Activated T-helper 2 cell treated with anti-CD3 and anti-CD28 coated beads, Interferon-gamma antibody, Interleukin-2, Interleukin-4, amounts not matched to agents 10 μg/mL and 5 μg/mL and 100 μg/mL, durations not matched to agents 14 hours and 24 hours and 36 hours (primary cell): ENCODE results near the gene ARSG. TPM values are rescaled to one million over a fixed set of nuclear protein-coding genes. Genes with fewer than 3 reads are reported as not detected.

ENCODE experiments used
- DNase-seq: peaks from one replicate; pipeline ENCODE4 v3.0.0; 2021; ENCODE audit warnings: low spot score
- H3K27ac Mint-ChIP-seq: one replicate; pipeline ENCODE4 v1.8.0; 2021; ENCODE audit warnings: mixed read lengths
- H3K27me3 Mint-ChIP-seq: one replicate; pipeline ENCODE4 v1.8.0; 2021; ENCODE audit warnings: low read depth, mixed read lengths
- H3K36me3 Mint-ChIP-seq: one replicate; pipeline ENCODE4 v1.8.0; 2021; ENCODE audit warnings: low read depth, mixed read lengths
- H3K4me1 Mint-ChIP-seq: one replicate; pipeline ENCODE4 v1.8.0; 2021; ENCODE audit warnings: low read depth, mixed read lengths
- H3K4me3 Mint-ChIP-seq: one replicate; pipeline ENCODE4 v1.8.0; 2021; ENCODE audit warnings: low read depth, mild to moderate bottlenecking, moderate library complexity, mixed read lengths
- H3K9me3 Mint-ChIP-seq: one replicate; pipeline ENCODE4 v1.8.0; 2021; ENCODE audit warnings: mixed read lengths
- intact Hi-C: fragments of 100-400 bp; cut with micrococcal nuclease; formaldehyde crosslinking; loops from one replicate; pipeline ENCODE4 v1.15.1; 2023
- total RNA-seq: library from RNA; stranded (reverse); gene quantifications from 2 replicates; pipeline ENCODE4 v1.2.3, GENCODE V29; 2022

Gene ARSG
- total RNA-seq, 1 donor from 2014 or later = 7.3 TPM

- intact Hi-C loops = no loop called here
- peaks cover 28% of the 10 kb centered on the region for H3K4me1 Mint-ChIP-seq
- DNase-seq = no peak
- no peaks in the 10 kb centered on the region for H3K27me3 Mint-ChIP-seq
- H3K4me3 Mint-ChIP-seq = no peak overlapping the region
- H3K9me3 Mint-ChIP-seq = peaks cover 4% of the 10 kb centered on the region
- H3K27ac Mint-ChIP-seq = no peak overlapping the region
- peaks cover 7% of the 10 kb centered on the region for H3K36me3 Mint-ChIP-seq
Observed at GRCh38 chr17:68317458-68317857, 26.2 kb downstream of the ARSG start.

DNA sequence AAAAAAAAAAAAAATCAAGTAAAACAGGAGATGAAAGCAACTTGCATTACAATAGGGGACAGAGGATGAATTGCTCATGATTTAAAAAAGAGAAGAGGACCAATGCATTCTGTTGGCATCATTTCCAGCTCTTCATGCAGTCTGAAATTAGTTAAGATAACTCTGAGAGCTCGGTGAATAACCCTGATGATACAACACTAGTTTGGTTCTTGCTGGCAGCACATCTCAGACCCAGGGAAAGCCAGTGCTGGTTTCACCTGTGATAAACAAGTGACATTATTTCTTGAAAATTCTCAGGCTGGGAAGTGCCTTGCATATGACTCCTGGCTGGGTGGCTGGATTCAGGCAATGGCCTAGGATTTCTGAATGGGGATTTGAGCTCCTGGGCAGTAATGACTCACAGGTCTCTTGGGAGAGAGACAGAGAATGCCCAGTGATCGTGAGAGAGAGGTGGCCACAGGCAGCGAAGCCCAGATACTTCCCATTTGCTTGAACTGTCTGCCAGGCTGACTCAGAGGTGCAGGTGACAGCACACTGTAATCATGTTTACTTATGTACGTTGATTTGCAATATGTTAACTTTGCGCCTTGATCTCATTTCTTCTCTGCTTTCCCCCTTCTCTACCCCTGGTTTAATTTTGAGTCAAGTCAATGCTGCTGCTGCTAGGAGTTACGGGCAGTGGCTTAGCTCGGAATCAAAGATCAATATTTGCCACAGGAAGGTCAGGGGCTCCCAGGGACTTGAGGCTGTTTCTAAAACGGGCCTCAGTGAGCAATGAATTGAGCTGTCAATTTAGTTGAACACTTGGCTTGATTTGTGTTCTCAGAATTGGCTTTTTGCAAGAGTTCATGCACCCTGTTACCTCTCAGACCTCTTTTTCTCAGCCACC is 27.1 kb downstream of the ARSG start:
- H3K4me1 Mint-ChIP-seq = peaks cover 24% of the 10 kb centered on the region
- no peak overlapping the region for H3K27ac Mint-ChIP-seq

DNA sequence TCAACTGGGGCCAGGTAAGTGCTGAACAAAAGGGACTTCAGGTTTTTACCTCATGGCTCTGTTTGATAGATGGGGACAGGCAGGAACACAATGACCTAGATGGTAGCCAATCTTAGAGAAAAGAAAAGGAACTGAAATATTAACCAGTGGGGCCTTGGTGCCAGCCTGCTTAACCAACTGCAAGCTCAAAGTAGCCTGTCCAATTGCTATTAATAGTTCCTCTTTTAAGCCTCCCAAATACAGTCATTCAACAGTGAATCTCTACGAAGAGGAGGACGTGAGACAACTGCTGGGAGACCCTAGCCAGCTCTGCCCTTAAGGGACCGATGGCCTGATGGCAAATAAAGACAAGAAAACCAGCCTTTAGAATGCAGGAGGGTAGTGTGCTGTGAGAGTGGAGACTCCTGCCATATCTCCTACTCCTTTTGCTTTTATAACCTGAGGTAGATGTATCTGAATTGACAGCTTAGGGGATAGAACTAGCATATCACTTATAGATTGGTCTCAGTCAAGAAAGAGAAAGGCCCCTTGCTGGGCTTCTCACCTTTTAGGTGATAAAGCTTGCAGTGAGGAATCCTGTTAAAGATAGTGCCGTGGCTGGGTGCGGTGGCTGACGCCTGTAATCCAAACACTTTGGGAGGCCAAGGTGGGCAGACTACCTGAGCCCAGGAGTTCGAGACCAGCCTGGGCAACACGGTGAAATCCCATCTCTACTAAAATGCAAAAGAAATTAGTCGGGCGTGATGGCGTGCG is 28.3 kb downstream of the ARSG start:
- no peaks in the 10 kb centered on the region for H3K27me3 Mint-ChIP-seq

More for the DNA sequence above, 27.1 kb downstream of the ARSG start:
- intact Hi-C loops = no loop called here
- Mint-ChIP-seq H3K36me3 (peaks cover 5% of the 10 kb centered on the region), H3K27me3 (no peaks in the 10 kb centered on the region), H3K4me3 (no peak overlapping the region), H3K9me3 (peaks cover 4% of the 10 kb centered on the region)
- DNase-seq = no peak

DNA sequence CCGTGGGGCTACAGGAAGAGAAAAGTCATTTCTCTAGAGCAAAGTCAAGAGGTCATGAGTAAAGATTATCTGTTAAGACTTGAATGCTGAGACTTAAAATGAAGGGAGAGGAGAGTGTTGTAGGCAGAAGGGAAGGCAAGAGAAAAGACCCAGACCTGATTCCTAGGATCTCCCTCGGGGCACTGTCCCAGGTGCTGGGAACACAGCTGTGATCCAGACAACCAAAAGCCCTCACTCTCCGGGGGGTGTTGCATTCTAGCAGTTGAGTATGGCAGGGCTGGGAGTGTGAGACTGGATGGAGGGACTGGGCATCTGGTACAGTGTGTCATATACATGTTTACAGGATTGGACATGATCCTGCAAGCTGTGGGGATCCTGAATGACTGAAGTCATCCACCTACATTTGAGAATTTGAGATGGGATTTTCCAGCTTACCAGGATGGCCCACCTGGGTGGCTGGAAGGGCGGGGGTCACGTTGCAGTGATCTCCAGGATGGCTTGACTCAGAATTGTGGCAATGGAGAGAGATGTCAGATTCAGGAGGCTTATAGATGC is 29.1 kb downstream of the ARSG start:
- no peak for DNase-seq
- Mint-ChIP-seq H3K27ac (no peak overlapping the region), H3K36me3 (peaks cover 5% of the 10 kb centered on the region), H3K9me3 (peaks cover 4% of the 10 kb centered on the region), H3K4me3 (no peak overlapping the region), H3K4me1 (peaks cover 19% of the 10 kb centered on the region), H3K27me3 (no peaks in the 10 kb centered on the region)
- intact Hi-C loops = no loop called here

More for the DNA sequence above, 28.3 kb downstream of the ARSG start:
- intact Hi-C loops = no loop called here
- no peak overlapping the region for H3K27ac Mint-ChIP-seq
- peaks cover 5% of the 10 kb centered on the region for H3K36me3 Mint-ChIP-seq
- peaks cover 4% of the 10 kb centered on the region for H3K9me3 Mint-ChIP-seq
- DNase-seq = no peak
- peaks cover 25% of the 10 kb centered on the region for H3K4me1 Mint-ChIP-seq
- no peak overlapping the region for H3K4me3 Mint-ChIP-seq

DNA sequence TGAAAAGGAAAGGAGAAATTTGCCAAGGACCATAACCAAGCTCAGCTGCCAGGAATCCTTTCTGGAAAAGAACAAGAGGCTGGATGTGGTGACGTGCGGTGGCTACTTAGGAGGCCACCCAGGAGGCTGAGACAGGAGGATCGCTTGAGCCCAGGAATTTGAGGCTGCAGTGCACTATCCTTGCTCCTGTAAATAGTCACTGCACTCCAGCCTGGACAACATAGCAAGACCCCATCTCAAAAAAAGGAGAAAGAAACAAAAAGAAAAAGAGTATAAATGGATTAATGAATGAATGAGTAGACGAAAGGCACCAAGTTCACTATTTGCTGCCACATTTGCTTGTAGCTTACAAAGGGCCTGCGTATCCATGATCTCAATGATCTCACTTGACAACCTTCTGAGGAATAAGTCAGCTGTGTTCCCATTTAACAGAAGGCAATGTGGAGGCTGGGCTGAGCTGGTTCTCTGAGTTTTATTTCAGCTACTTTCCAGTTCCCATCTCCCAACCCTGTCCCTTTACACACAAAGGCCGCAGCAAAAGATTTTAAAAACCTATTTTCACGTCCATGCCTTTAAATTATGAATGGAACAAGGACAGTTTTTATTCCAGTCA is 29.8 kb downstream of the ARSG start:
- intact Hi-C loops = no loop called here
- no peaks in the 10 kb centered on the region for H3K27me3 Mint-ChIP-seq
- no peak overlapping the region for H3K27ac Mint-ChIP-seq
- no peak overlapping the region for H3K4me3 Mint-ChIP-seq
- H3K9me3 Mint-ChIP-seq = peaks cover 3% of the 10 kb centered on the region
- H3K4me1 Mint-ChIP-seq = peaks cover 18% of the 10 kb centered on the region
- DNase-seq = no peak
- H3K36me3 Mint-ChIP-seq = peaks cover 3% of the 10 kb centered on the region

DNA sequence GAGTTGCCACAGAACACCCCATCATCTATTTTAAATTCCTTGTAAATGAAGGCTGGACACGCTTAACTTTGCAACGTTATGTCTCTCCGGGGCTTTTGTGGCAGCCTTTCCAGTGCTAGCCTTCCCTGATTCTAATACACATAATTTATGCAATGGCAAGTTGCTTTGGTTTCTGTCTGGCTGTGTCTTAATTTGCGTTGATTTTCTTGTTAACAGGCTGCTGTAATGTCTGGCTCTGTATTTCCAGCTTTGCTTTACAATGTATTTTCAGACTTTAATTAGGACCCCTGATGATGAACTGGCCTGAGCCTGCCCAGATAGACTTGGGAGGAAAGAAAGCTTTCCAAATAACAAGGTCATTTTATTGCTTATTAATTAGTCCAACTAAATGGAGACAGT is 30.3 kb downstream of the ARSG start:
- DNase-seq = no peak
- no peaks in the 10 kb centered on the region for H3K36me3 Mint-ChIP-seq
- H3K4me3 Mint-ChIP-seq = no peak overlapping the region
- no peak overlapping the region for H3K27ac Mint-ChIP-seq
- H3K4me1 Mint-ChIP-seq = peaks cover 18% of the 10 kb centered on the region
- no peaks in the 10 kb centered on the region for H3K9me3 Mint-ChIP-seq
- intact Hi-C loops = no loop called here
- no peaks in the 10 kb centered on the region for H3K27me3 Mint-ChIP-seq

DNA sequence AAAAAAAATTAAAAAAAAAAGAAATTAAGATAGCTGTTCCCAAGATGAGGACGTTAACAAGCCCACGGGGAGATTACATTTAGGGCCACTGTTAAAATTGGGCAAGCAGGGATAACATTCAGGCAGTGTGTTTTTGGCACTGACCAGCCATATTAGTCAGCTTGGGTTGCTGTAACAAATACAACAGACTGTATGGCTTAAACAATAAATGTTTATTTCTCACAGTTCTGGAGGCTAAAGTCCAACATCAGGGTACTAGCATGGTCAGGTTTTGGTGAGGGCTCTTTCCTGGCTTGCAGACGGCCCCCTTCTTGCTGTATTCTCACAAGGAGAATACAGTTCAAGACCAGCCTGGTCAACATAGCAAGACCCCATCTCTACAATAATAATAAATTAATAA is 31.3 kb downstream of the ARSG start:
- Mint-ChIP-seq H3K27me3 (no peaks in the 10 kb centered on the region), H3K36me3 (no peaks in the 10 kb centered on the region), H3K4me1 (peaks cover 17% of the 10 kb centered on the region), H3K27ac (no peak overlapping the region), H3K4me3 (no peak overlapping the region), H3K9me3 (no peaks in the 10 kb centered on the region)
- intact Hi-C loops = no loop called here
- DNase-seq = no peak

GRCh38 chr17:68324114-68324513 is 32.8 kb downstream of the ARSG start:
- intact Hi-C loops = no loop called here
- H3K4me3 Mint-ChIP-seq = no peak overlapping the region
- H3K27ac Mint-ChIP-seq = no peak overlapping the region
- no peak for DNase-seq
- H3K4me1 Mint-ChIP-seq = peaks cover 17% of the 10 kb centered on the region
- H3K36me3 Mint-ChIP-seq = no peaks in the 10 kb centered on the region
- no peaks in the 10 kb centered on the region for H3K9me3 Mint-ChIP-seq
- no peaks in the 10 kb centered on the region for H3K27me3 Mint-ChIP-seq

- peaks cover 17% of the 10 kb centered on the region for H3K4me1 Mint-ChIP-seq
- no peak overlapping the region for H3K27ac Mint-ChIP-seq
- H3K9me3 Mint-ChIP-seq = no peaks in the 10 kb centered on the region
- no peaks in the 10 kb centered on the region for H3K36me3 Mint-ChIP-seq
- H3K4me3 Mint-ChIP-seq = no peak overlapping the region
- intact Hi-C loops = no loop called here
- no peaks in the 10 kb centered on the region for H3K27me3 Mint-ChIP-seq
- no peak for DNase-seq
Observed at GRCh38 chr17:68324654-68325336, 33.5 kb downstream of the ARSG start.

DNA sequence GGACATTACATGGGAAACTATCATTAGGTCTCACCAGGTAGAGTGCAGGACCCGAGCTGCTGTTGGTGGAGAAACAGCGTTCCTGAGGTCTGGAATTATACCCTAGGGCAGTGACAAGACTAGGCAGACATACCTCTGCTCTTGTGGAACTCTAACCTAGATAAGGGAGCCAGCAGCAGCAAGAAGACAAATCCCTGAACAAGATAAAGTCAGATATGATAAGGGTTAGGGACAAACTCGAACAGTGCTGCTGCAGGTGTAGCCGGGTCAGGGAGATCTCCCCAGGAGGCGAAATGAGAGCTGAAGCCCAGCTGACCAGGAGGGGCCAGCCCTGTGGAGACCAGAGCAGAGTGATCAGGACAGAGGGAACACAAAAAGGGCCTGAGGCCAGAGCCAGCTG is 34.7 kb downstream of the ARSG start:
- intact Hi-C loops = no loop called here
- Mint-ChIP-seq H3K9me3 (peaks cover 8% of the 10 kb centered on the region), H3K4me3 (no peak overlapping the region)

DNA sequence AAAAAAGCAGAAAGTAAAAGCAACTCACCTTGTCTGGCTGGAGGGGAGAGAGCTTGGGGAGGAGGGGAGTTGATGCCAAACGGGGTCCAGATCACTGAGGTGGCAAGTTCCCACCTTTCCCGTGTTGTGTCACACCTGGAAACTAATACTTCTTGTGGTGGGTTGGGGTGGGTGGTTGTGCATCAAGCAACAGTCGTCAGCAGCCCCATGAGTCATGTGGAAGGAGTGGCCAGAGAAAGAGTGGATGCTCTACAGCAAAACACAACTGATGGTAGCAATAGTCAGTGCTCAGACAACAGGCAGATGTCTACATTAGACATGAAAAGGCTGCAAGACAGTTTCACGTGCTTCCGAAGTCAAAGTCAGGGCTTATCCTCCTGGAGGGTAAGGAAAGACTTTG is 35.4 kb downstream of the ARSG start:
- intact Hi-C loops = no loop called here
- H3K4me3 Mint-ChIP-seq = no peak overlapping the region
- H3K27ac Mint-ChIP-seq = no peak overlapping the region
- DNase-seq = no peak
- no peaks in the 10 kb centered on the region for H3K27me3 Mint-ChIP-seq
- peaks cover 8% of the 10 kb centered on the region for H3K36me3 Mint-ChIP-seq
- H3K4me1 Mint-ChIP-seq = peaks cover 14% of the 10 kb centered on the region
- H3K9me3 Mint-ChIP-seq = peaks cover 14% of the 10 kb centered on the region

More for the DNA sequence above, 34.7 kb downstream of the ARSG start:
- H3K36me3 Mint-ChIP-seq = peaks cover 6% of the 10 kb centered on the region
- no peaks in the 10 kb centered on the region for H3K27me3 Mint-ChIP-seq
- H3K27ac Mint-ChIP-seq = no peak overlapping the region
- peaks cover 14% of the 10 kb centered on the region for H3K4me1 Mint-ChIP-seq
- no peak for DNase-seq

GRCh38 chr17:68327823-68328557 is 36.7 kb downstream of the ARSG start:
- H3K27ac Mint-ChIP-seq = no peak overlapping the region
- intact Hi-C loops = no loop called here
- H3K27me3 Mint-ChIP-seq = no peaks in the 10 kb centered on the region
- H3K4me1 Mint-ChIP-seq = peaks cover 14% of the 10 kb centered on the region
- H3K4me3 Mint-ChIP-seq = no peak overlapping the region
- H3K9me3 Mint-ChIP-seq = peaks cover 24% of the 10 kb centered on the region
- peaks cover 13% of the 10 kb centered on the region for H3K36me3 Mint-ChIP-seq
- no peak for DNase-seq
